Trophoblast cell (in vitro differentiated cells and primary cell): Measurements from ENCODE around the gene ATP1A4. TPM values are rescaled to one million over a fixed set of nuclear protein-coding genes. Genes with fewer than 3 reads are reported as not detected.

Experiments used
- DNase-seq, 2 donors: peaks; one replicate each; pipeline ENCODE4 v3.0.0-alpha.2; 2016
- H2AFZ ChIP-seq: 2 replicates; pipeline ENCODE4 v1.6.1; 2013; ENCODE audit warnings: low read length, moderate library complexity, mild to moderate bottlenecking; ENCODE audit not compliant: insufficient read depth, poor library complexity
- H2AK5ac ChIP-seq: 2 replicates; pipeline ENCODE4 v1.6.1; 2013; ENCODE audit warnings: mild to moderate bottlenecking, low read length
- H2BK120ac ChIP-seq: 2 replicates; pipeline ENCODE4 v1.6.1; 2013; ENCODE audit warnings: low read length, mild to moderate bottlenecking, moderate library complexity; ENCODE audit not compliant: insufficient read depth, poor library complexity
- H2BK12ac ChIP-seq: 2 replicates; pipeline ENCODE4 v1.6.1; 2013; ENCODE audit warnings: mild to moderate bottlenecking, low read length, moderate library complexity
- H2BK5ac ChIP-seq: 2 replicates; pipeline ENCODE4 v1.6.1; 2013; ENCODE audit warnings: low read length, low read depth, moderate library complexity, mild to moderate bottlenecking; ENCODE audit not compliant: poor library complexity
- H3K14ac ChIP-seq: 2 replicates; pipeline ENCODE4 v1.6.1; 2013; ENCODE audit warnings: mild to moderate bottlenecking, low read length
- H3K18ac ChIP-seq: 2 replicates; pipeline ENCODE4 v1.6.1; 2013; ENCODE audit warnings: mild to moderate bottlenecking, low read length
- H3K23ac ChIP-seq: 2 replicates; pipeline ENCODE4 v1.6.1; 2013; ENCODE audit warnings: low read length
- H3K27ac ChIP-seq: 2 replicates; pipeline ENCODE4 v1.5.1; 2013; ENCODE audit warnings: low read depth, mild to moderate bottlenecking, inconsistent platforms, low read length, moderate library complexity
- H3K27me3 ChIP-seq: 2 replicates; pipeline ENCODE4 v1.6.1; 2013; ENCODE audit warnings: inconsistent platforms, mild to moderate bottlenecking, low read length, moderate library complexity; ENCODE audit not compliant: insufficient read depth
- H3K36me3 ChIP-seq, 2 experiments: 1 replicate in 1 of 2; 2 replicates in 1 of 2; pipeline ENCODE4 v1.6.1; 2013; ENCODE audit warnings: low read length in 2 of 2, mild to moderate bottlenecking in 2 of 2, moderate library complexity in 1 of 2; ENCODE audit not compliant: insufficient read depth in 2 of 2, control insufficient read depth in 1 of 2
- H3K4ac ChIP-seq: 2 replicates; pipeline ENCODE4 v1.6.1; 2013; ENCODE audit warnings: low read depth, mild to moderate bottlenecking, low read length, moderate library complexity
- H3K4me1 ChIP-seq, 2 experiments: 1 replicate in 1 of 2; 2 replicates in 1 of 2; pipeline ENCODE4 v1.6.1; 2013; ENCODE audit warnings: low read length in 2 of 2, mild to moderate bottlenecking in 2 of 2, moderate library complexity in 1 of 2; ENCODE audit not compliant: insufficient read depth in 2 of 2, control insufficient read depth in 1 of 2
- H3K4me2 ChIP-seq: 2 replicates; pipeline ENCODE4 v1.6.1; 2013; ENCODE audit warnings: inconsistent platforms, mild to moderate bottlenecking, low read length, moderate library complexity
- H3K4me3 ChIP-seq: 2 replicates; pipeline ENCODE4 v1.5.1; 2013; ENCODE audit warnings: mild to moderate bottlenecking, low read depth, low read length, inconsistent platforms
- H3K79me1 ChIP-seq: one replicate; pipeline ENCODE4 v1.6.1; 2013; ENCODE audit warnings: low read length
- H3K79me2 ChIP-seq: 2 replicates; pipeline ENCODE4 v1.6.1; 2013; ENCODE audit warnings: low read length, mild to moderate bottlenecking; ENCODE audit not compliant: control insufficient read depth, insufficient read depth, poor library complexity
- H3K9ac ChIP-seq: 2 replicates; pipeline ENCODE4 v1.6.1; 2013; ENCODE audit warnings: mild to moderate bottlenecking, low read length
- H3K9me3 ChIP-seq: 2 replicates; pipeline ENCODE4 v1.6.1; 2013; ENCODE audit warnings: low read depth, mild to moderate bottlenecking, control low read depth, inconsistent platforms, low read length; ENCODE audit not compliant: insufficient read depth
- H4K12ac ChIP-seq: 2 replicates; pipeline ENCODE4 v1.6.1; 2013; ENCODE audit warnings: low read depth, mild to moderate bottlenecking, low read length, moderate library complexity
- H4K8ac ChIP-seq: 2 replicates; pipeline ENCODE4 v1.6.1; 2013; ENCODE audit warnings: low read depth, mild to moderate bottlenecking, low read length, moderate library complexity
- H4K91ac ChIP-seq: one replicate; pipeline ENCODE4 v1.6.1; 2013; ENCODE audit warnings: low read depth, mild to moderate bottlenecking, low read length, moderate library complexity
- WGBS: extraction: QIAGEN DNeasy Blood & Tissue Kit; methylation state at CpG from one replicate; pipeline ENCODE4 v1.1.7; 2013; ENCODE audit warnings: missing lambda C conversion rate; ENCODE audit not compliant: insufficient read length, insufficient coverage; ENCODE audit errors: extremely low coverage; 5-methylcytosine and 5-hydroxymethylcytosine counted together
- polyA plus RNA-seq: library from polyadenylated mRNA; stranded (reverse); fragments of 200-250 nt; gene quantifications from 2 replicates; pipeline ENCODE4 v1.2.3, GENCODE V29; 2013

Gene ATP1A4
- polyA plus RNA-seq: 27.2 and 30.9 TPM in 2 replicates

DNA sequence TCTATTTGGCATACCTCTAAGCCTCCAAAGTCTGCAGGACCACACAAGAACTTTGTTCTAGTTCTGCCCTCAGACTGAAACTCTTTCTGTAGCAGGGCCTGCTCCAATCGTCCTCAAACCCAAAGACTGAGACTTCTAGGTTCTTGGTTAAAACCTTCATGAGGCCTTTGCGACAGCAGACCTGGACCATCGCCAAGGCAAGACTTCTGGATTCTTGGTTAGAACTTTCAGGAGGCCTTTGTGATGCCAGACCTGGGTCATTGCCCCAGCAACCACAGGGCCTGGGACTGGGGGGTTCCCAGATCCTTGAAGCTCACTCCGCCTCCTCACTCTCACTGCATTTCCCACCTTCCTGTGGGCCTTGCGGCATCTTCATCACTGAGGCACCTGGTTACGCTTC is at the start of gene ATP1A4:
TSS of gene ATP1A4 (plus strand) at position 301 of the 400 bp plus-strand sequence. CDS start 438 bp downstream, outside the sequence.
- Histone ChIP-seq H2BK120ac (no peak within 1 kb of the TSS), H3K27me3 (no peaks in the 10 kb centered on the region), H3K18ac (no peak within 1 kb of the TSS), H2BK12ac (no peak within 1 kb of the TSS), H3K23ac (no peak within 1 kb of the TSS), H3K9me3 (no peaks in the 10 kb centered on the region), H3K4me1 (no peaks in the 10 kb centered on the region), H2BK5ac (no peak within 1 kb of the TSS), H4K91ac (no peak within 1 kb of the TSS), H3K36me3 (no peaks in the 10 kb centered on the region), H3K9ac (no peak within 1 kb of the TSS), H3K27ac (no peak within 1 kb of the TSS), H4K8ac (no peak within 1 kb of the TSS), H3K14ac (no peak within 1 kb of the TSS), H4K12ac (no peak within 1 kb of the TSS), H3K4me3 (no peak within 1 kb of the TSS), H3K79me1 (no peaks in the 10 kb centered on the region), H2AFZ (no peak within 1 kb of the TSS), H3K4me2 (no peak within 1 kb of the TSS), H3K79me2 (no peaks in the 10 kb centered on the region), H3K4ac (no peak within 1 kb of the TSS), H2AK5ac (no peak within 1 kb of the TSS)
- DNase-seq: no peak
- no CpG with 5 or more reads among the region's 6 CpGs for WGBS

- no peak overlapping the region for H2AFZ ChIP-seq
- H3K4me1 ChIP-seq: peaks cover 13% of the 10 kb centered on the region in 2 experiments
- no peak overlapping the region for H4K91ac ChIP-seq
- H3K14ac ChIP-seq: no peak overlapping the region
- H2BK120ac ChIP-seq: no peak overlapping the region
- no peak overlapping the region for H3K4me2 ChIP-seq
- H3K79me1 ChIP-seq: peaks cover 2% of the 10 kb centered on the region
- H3K79me2 ChIP-seq: no peaks in the 10 kb centered on the region
- H2BK12ac ChIP-seq: no peak overlapping the region
- DNase-seq: no peak
- H2BK5ac ChIP-seq: no peak overlapping the region
- no peak overlapping the region for H3K9ac ChIP-seq
- no CpG with 5 or more reads among the region's 9 CpGs for whole genome bisulfite sequencing
- no peaks in the 10 kb centered on the region for H3K36me3 ChIP-seq
- H2AK5ac ChIP-seq: no peak overlapping the region
- H3K4me3 ChIP-seq: no peak overlapping the region
- no peak overlapping the region for H3K4ac ChIP-seq
- no peak overlapping the region for H4K8ac ChIP-seq
- no peaks in the 10 kb centered on the region for H3K9me3 ChIP-seq
- H3K27ac ChIP-seq: no peak overlapping the region
- H3K23ac ChIP-seq: no peak overlapping the region
- no peak overlapping the region for H3K18ac ChIP-seq
- no peaks in the 10 kb centered on the region for H3K27me3 ChIP-seq
- H4K12ac ChIP-seq: no peak overlapping the region
These were observed 49.5 kb upstream of the ATP1A4 start for GRCh38 chr1:160101717-160102522.

DNA sequence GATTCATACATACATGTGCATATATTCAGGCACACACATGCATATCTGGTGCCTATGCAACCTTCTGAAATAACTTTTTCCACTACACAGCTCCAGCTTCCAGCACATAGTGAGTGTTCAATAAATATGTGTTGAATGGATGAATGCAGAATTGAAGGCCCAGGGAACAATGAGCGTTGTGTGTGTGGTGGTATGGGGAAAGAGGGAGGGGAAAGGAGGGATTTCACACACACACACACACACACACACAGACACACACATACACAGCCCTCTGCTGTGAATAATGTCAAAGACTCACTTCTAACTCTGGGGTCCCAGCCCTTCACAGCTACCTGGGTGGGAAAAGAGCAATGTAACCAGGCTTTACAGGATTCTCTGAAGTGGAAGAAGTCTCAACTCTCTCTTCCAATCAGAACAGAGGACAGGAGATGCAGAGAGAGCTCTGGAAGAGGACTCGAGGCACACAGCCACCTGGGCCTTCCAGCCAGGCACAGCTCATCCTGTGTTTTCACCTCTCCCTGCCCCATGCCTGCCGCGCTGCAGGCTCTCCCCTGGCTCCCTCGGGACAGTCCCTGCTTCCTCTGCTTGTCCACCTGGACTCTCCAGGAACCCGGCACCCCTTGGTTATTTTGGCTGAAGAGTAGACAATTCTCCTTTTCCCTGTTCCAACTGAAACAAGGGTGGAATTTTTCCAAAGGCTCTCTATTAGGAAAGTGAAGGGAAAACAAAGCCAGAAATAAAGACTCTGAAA is 47.6 kb upstream of the ATP1A4 start:
- Histone ChIP-seq H4K91ac (no peak overlapping the region), H3K4me3 (no peak overlapping the region), H3K23ac (no peak overlapping the region), H3K27ac (no peak overlapping the region), H3K4me1 (peaks cover 3 to 6% of the 10 kb centered on the region in 2 experiments), H2AK5ac (no peak overlapping the region), H2BK5ac (no peak overlapping the region), H3K79me2 (no peaks in the 10 kb centered on the region), H3K4ac (no peak overlapping the region), H3K9me3 (no peaks in the 10 kb centered on the region), H4K8ac (no peak overlapping the region), H2AFZ (no peak overlapping the region), H3K27me3 (no peaks in the 10 kb centered on the region), H3K4me2 (no peak overlapping the region), H3K36me3 (no peaks in the 10 kb centered on the region), H3K18ac (no peak overlapping the region), H3K9ac (no peak overlapping the region), H3K79me1 (no peaks in the 10 kb centered on the region), H3K14ac (no peak overlapping the region), H4K12ac (no peak overlapping the region), H2BK12ac (no peak overlapping the region), H2BK120ac (no peak overlapping the region)
- no peak for DNase-seq
- WGBS: no CpG with 5 or more reads among the region's 6 CpGs

DNA sequence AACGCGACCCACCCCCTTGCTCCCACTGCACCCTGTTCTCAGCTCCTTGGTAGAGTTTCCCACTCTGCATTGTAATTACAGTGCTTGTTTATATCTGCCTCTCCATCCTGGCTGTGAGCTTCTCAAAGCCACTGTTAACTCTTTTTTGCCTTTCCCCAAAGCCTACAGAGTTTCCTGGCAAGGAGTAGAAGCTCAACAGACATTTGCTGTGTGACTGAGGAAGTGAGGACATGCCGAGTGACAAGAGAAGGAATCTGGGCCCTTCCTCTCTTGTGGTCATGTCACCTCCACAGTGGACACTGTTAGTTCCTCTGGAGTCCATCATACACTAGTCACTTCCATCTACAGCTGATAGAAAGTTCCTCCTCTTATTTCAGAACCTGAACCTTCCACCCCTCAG is 46.9 kb upstream of the ATP1A4 start:
- no peaks in the 10 kb centered on the region for H3K79me1 ChIP-seq
- no peak for DNase-seq
- H3K4me2 ChIP-seq: no peak overlapping the region
- no peak overlapping the region for H3K14ac ChIP-seq
- no peak overlapping the region for H4K91ac ChIP-seq
- no peak overlapping the region for H2BK5ac ChIP-seq
- H3K27me3 ChIP-seq: no peaks in the 10 kb centered on the region
- H3K79me2 ChIP-seq: no peaks in the 10 kb centered on the region
- peaks cover 3 to 4% of the 10 kb centered on the region in 2 experiments for H3K4me1 ChIP-seq
- no peak overlapping the region for H2BK120ac ChIP-seq
- no peak overlapping the region for H3K27ac ChIP-seq
- H3K4me3 ChIP-seq: no peak overlapping the region
- no peaks in the 10 kb centered on the region for H3K36me3 ChIP-seq
- no peak overlapping the region for H4K8ac ChIP-seq
- H2BK12ac ChIP-seq: no peak overlapping the region
- H2AFZ ChIP-seq: no peak overlapping the region
- WGBS: no CpG with 5 or more reads among the region's 3 CpGs
- no peak overlapping the region for H3K18ac ChIP-seq
- no peaks in the 10 kb centered on the region for H3K9me3 ChIP-seq
- no peak overlapping the region for H3K9ac ChIP-seq
- no peak overlapping the region for H3K23ac ChIP-seq
- no peak overlapping the region for H4K12ac ChIP-seq
- H2AK5ac ChIP-seq: no peak overlapping the region
- H3K4ac ChIP-seq: no peak overlapping the region
